GM10248 (cell line): ENCODE measurements around the gene TMEM106C.

Experiments used
- CTCF ChIA-PET: fragments of 300-600 bp; sonication (Branson Sonifier 250); formaldehyde crosslinking; extraction: SDS; loops from one replicate; lab custom pipeline; 2021; ENCODE audit warnings: antibody characterized with exemption; lab: Yijun Ruan, JAX
- POLR2A ChIA-PET: fragments of 350-650 bp; sonication (Branson Sonifier 250); formaldehyde crosslinking; extraction: SDS; loops from one replicate; lab custom pipeline; 2020; ENCODE audit warnings: antibody characterized with exemption; lab: Yijun Ruan, JAX
- DNase-seq: peaks from one replicate; pipeline ENCODE4 v3.0.0; 2012; ENCODE audit errors: extremely low spot score
- TF ChIP-seq, protein P1 (sequence below): IDR thresholded peaks from 2 replicates; pipeline ENCODE4 v1.5.1; 2012; ENCODE audit warnings: mild to moderate bottlenecking, low read depth; ENCODE audit errors: extremely low read depth, missing control alignments, control extremely low read depth

TMEM106C gene

GRCh38 chr12:47975816-47976215, 12.4 kb downstream of the TMEM106C start:
- TF ChIP-seq, protein P1, sequence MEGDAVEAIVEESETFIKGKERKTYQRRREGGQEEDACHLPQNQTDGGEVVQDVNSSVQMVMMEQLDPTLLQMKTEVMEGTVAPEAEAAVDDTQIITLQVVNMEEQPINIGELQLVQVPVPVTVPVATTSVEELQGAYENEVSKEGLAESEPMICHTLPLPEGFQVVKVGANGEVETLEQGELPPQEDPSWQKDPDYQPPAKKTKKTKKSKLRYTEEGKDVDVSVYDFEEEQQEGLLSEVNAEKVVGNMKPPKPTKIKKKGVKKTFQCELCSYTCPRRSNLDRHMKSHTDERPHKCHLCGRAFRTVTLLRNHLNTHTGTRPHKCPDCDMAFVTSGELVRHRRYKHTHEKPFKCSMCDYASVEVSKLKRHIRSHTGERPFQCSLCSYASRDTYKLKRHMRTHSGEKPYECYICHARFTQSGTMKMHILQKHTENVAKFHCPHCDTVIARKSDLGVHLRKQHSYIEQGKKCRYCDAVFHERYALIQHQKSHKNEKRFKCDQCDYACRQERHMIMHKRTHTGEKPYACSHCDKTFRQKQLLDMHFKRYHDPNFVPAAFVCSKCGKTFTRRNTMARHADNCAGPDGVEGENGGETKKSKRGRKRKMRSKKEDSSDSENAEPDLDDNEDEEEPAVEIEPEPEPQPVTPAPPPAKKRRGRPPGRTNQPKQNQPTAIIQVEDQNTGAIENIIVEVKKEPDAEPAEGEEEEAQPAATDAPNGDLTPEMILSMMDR = no peak
- ChIA-PET CTCF (interaction anchor here (1.1 to 5.9 kb wide), 3 partner anchors 9 to 26 kb away, joined by 5 to 28 read pairs (median 5); partner anchors contain the start of gene TMEM106C), POLR2A (no interaction called here)
- DNase-seq = no peak

DNA sequence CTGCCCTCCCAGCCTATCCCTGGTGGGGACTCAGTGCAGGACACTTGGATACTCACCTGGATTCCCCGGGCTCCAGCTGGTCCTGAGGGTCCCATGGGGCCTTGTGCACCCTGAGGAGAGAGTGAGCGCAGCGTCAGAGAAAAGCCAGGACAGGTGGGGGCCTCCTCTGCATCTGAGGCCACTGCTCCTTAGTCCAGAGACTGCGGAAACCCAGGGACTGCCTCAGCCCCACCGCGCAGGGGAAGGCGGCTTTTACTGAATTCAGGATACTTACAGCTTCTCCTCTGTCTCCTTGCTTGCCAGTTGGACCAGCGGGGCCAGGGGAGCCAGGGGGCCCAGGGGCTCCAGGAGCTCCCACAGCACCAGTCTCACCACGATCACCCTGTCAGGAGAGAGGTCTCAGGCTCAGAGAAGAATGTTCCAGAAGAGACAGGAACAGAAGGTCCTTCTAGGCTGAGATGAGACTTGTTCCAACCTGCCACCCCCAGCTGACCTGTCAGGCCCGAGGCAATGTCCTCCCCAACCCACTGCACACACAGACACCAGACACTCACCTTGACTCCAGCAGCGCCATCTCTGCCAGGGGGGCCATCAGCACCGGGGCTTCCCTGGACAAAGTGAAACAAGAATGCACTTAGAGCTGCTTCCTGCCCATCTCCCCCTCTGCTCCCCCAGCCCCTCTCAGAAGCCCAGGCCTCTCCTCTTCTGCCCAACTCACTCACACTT, 13.8 kb downstream of the TMEM106C start:
- CTCF ChIA-PET = interaction anchor here (1.0 to 5.9 kb wide), 3 partner anchors 13 to 27 kb away, joined by 3 to 28 read pairs (median 5); partner anchors contain the start of gene TMEM106C

DNA sequence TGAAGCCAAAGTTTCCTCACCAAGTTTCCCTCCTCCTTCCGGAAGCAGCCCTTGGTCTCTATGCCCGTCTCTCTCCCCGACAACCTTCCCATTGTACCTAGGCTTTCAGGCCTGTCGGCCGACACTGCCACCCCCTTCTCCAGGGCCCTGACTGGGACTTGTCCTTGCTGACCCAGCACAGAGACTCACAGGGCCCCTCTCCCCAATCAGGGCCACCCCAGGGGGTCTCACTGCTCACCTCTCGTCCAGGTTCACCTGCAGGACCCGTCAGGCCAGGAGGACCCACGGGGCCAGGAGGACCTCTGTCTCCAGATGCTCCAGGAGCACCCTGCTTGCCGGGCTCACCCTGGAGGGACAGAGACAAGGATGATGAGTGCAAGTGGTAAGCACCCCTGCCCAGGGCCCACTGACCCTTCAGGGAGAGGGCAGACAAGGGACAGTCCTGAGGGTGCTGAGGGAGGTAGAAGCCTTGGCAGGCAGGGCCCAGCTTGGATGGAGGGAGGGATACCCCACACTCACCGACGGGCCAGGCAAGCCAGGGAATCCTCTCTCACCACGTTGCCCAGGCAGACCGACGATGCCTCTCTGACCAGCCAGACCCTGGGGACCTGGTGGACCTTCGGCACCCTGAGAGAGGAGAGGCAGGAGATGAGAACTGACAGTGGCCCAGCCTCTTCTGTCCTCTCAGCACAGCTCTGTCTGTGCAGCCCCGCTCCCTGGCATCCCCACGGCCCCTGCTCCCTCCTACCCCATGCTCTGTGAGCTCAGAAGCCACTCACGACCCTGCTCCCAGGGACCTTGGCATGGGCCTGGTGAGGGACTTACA, 14.6 kb downstream of the TMEM106C start:
- DNase-seq = no peak
- CTCF ChIA-PET = interaction anchor here (0.6 to 5.9 kb wide), 4 partner anchors 13 to 29 kb away, joined by 3 to 28 read pairs (median 4); partner anchors contain the start of gene TMEM106C
- POLR2A ChIA-PET = no interaction called here
- TF ChIP-seq, protein P1 = no peak

More for the DNA sequence above, 13.8 kb downstream of the TMEM106C start:
- TF ChIP-seq, protein P1 = no peak
- DNase-seq = no peak
- POLR2A ChIA-PET = no interaction called here

DNA sequence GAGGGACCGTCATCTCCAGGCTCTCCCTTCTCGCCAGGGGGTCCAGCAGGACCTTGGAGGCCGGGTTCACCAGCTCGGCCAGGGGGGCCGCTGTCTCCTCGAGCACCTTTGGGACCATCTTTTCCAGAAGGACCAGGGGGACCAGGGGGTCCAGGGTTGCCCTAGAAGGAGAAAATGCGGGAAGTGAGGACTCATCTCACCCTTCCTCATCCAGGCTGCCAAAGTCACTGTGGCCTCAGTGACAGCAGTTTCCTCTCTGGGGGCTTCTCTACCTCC, 15.1 kb downstream of the TMEM106C start:
- DNase-seq = no peak
- ChIA-PET CTCF (interaction anchor here (0.6 to 1.5 kb wide), 2 partner anchors 15 to 29 kb away, joined by 3 to 4 read pairs; partner anchors contain the start of gene TMEM106C), POLR2A (no interaction called here)
- TF ChIP-seq, protein P1 = no peak

DNA sequence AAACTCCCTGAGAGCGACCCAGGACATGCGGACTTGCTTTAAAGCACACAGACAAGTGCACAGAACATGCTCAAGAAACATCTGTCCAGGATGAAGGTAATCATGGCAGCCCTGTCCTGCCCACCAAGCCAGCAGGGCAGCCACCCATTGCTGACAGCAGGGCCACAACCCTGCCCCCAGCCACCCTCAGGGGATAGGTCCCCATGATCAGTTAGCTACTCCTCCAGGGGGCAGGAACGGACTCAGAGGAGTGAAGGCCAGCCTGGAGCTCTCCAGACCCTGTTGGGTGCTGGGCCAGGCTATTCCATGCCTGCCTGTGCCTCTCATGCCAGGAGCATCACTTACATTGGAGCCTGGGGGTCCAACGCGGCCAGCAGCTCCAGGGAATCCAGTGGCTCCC, 15.8 kb downstream of the TMEM106C start:
- TF ChIP-seq, protein P1 = no peak
- CTCF ChIA-PET = interaction anchor here (1.5 kb wide), 1 partner anchor 16 kb away, joined by 4 read pairs; the partner anchor contains the start of gene TMEM106C
- DNase-seq = no peak
- POLR2A ChIA-PET = no interaction called here

DNA sequence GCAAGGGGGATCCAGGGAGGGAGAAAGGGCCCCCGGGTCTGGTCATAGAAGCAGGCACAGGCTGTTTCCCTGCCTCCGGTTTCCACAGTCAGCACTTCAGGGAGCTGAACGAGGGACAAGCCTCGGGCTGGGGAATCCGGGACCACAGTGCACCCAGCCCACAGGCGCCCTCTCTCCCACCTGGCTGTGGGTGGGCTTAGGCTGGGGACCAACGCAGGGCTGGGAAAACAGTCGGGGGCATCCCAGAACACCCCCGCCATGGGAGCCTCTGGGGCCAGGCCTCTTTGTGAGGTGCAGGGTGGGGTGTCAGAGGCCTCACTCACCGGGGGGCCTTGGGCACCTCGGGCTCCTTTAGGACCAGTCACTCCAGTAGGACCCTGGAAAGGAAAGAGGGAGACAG, 16.3 kb downstream of the TMEM106C start:
- CTCF ChIA-PET = interaction anchor here (0.9 to 1.2 kb wide), 2 partner anchors 16 to 33 kb away, joined by 3 to 4 read pairs; partner anchors contain the start of gene TMEM106C
- TF ChIP-seq, protein P1 = no peak
- DNase-seq = no peak
- POLR2A ChIA-PET = no interaction called here
